Muscle of back (tissue), 11 donors: ENCODE data around the gene SLC26A2. TPM values are rescaled to one million over a fixed set of nuclear protein-coding genes. Genes with fewer than 3 reads are reported as not detected.
"Not testable (repeated sequence)": the region's sequence is repeated elsewhere in the genome, so short reads cannot be mapped to it uniquely, and the experiment has no call there.

ENCODE experiments used
- DNase-seq, 3 donors: peaks; one replicate each; pipeline versions ENCODE4 v3.0.0 to v3.0.0-alpha.2; 2013
- polyA plus RNA-seq, 10 donors: library from polyadenylated mRNA; unstranded; fragments of 120-200 nt; gene quantifications; one replicate each; pipeline ENCODE4 v1.2.1, GENCODE V29; 2013; ENCODE audit not compliant: insufficient read length in 10 of 10

The SLC26A2 gene
- polyA plus RNA-seq, 10 donors = 9.4 to 13.1 (median 11.3) TPM

DNA sequence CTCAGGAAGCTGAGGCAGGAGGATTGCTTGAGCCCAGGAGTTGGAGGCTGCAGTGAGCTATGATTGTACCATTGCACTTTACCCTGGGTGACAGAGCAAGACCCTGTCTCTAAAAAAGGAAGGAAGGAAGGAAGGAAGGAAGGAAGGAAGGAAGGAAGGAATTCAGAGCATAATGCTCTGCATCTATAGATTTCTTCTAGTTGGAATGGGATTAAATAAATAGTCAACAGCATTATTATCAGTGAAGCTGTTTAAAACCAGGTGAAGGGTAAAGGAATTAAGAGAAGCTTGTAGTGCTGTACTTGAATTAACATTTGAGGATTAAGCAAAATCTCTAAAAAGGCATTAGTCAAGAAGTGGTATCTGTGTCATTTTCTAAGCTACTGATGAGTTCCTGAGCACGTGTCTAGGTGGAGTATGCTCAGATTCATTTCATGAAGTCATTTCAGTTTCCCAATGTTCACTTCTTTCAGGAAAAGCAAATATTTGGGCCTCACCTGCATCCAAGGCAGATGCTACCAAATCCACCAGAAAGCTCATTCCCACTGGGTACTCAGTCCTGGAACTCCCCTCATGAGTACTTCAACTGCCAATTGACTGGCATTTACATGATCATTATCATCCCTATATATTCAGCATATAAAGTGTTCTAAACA lies 24.4 kb upstream of the SLC26A2 start:
- DNase-seq = no peak

DNA sequence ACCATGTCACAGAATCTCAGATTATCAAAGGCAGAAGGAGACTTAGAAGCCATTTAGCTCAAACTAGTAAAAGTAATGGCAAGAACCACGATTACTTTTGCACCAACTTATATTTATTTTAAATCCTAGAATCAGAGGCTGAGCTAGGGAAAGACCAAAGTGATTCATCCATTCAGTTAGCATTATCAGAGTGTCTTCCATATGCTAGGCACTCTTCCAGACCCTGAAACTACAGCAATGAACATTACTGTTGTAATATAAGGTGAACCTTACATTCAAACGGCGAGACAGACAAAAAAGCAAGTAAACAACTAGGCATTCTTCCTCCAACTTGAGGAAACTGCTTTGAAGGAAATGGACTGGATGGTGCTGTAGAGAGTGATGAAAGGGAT lies 23.9 kb upstream of the SLC26A2 start:
- no peak for DNase-seq

DNA sequence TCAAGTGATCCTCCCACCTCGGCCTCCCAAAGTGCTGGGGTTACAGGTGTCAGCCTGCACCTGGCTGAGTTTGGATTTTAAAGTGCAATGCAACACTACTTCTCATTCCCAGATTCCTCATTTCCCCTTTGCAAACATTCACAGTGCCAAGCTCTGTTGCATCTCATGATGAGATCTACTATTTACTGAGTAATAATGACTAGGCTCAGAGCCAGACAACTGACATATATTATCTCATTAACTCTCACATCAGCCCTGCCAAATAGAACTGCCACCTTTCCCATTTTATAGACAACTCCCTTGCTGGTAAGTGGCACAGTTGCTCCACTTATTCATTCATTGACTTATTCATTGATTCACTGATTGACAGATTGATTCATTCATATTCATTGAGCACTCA lies 22.9 kb upstream of the SLC26A2 start:
- no peak for DNase-seq

DNA sequence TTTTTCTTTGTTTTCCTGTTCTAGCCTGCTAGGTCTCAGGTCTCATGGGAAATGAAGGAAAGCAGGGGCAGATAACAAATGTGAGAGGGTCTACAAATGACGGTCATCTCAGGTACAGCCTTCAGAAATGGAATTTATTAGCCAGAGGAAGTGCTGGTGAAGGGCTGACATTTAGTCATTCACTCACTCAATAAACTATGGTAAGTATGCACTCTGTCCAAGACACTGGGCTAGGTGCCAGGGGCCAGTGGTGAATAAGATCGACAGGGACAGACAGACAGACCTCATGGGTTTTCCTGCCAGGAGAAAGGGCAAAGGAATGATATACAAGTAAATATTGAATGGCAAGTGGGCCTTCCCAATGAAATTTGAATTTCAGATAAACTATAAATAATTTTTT lies 22.3 kb upstream of the SLC26A2 start:
- DNase-seq = peak in 1 of 3 donors; percentile 39

DNA sequence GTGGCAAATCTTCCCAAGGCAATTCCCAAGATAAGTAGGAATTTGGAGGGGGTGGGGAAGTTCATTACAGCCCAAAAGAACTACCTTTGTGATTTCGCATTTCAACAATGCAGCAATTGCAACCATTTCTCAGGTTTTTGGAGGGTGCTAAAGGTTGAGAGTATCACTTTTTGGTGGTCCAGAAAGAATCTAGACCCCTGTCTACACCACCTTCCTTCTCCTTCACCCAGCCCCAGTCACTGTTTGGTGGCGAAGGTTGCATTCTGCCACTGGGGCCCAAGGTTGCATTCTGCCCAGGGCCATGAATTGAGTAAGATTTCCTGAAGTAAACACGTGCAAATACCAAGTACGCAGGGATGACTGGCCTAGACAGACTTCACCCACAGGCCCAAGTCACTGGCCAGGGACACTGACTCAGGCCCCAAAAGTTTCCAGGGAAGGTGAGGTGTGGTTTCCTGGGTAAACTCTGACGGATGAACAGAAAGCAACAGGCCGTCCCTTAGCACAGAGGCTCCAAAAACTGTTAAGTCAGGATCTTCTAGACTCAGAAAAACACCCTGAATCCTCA lies 21.7 kb upstream of the SLC26A2 start:
- DNase-seq = peak in 1 of 3 donors; percentile 21

DNA sequence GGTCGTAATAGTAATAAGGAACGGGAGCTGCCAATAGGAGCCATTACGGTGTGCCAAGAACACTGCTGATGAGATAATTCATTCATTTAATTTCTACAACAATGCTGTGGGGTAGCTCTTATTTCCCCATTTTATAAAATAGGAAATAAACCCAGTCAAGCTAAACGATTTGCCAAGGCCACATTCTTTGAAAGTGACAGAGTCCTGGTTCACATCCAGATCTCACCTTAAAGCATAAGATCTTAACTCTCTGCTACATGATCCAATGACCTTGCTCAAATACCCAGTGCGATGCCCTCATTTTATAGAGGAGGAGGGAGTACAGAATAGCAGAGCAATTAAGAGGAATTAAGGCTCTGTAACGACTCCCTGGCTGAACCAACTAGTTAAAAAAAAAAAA lies 21.0 kb upstream of the SLC26A2 start:
- no peak for DNase-seq

DNA sequence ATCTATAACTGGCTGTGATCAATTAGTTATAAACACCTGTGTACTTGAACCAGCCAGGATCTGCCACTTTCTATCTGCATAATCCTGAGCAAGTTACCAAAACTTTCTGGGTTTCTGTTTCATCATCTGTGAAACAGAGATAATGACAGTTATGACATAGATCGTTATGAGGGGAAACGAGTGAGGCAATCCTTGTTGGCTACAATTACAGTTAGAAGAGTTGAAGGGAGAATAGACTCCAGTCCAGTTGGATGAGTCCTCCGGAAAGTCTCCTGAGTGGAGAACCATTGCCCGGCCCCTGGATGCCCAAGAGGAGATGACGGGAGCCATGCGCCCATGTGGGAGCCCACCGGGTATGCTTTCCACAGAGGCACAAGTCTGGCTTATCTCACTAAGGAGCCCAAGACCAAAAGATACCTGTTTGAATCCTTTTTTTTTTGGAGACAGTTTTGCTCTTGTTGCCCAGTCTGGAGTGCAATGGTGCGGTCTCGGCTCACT lies 20.4 kb upstream of the SLC26A2 start:
- no peak for DNase-seq

DNA sequence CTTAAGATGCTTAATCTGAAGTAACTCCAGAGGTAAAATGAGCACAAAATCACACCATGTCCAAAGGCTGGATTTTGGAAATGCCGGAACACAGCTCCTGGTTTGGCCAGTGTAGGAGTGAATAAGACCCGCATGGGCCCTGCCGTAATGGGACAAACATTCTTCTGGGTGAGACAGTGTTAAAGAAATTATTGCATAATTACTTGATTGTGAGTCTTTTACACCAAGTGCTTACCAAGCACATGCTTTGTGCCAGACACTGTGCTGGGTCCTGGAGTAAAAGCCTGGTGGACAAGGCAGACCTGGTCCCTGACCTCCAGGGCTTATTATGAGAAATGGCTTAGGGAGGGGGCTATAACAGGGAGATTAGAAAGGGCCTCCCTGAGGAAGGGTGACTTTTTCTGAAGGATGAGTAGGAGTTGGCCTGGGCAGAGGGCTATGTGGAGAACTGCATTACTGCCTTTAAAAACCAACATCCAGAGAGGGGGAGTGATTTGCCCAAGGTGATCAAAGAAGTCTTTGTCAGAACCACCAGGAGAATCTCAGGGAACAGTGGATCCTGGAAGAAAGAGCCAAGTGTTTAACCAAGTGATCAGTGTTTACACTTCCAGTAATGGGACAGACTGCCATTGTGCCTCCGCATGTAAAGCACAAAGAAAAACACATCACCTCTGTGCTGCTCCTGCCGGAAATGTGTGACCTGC lies 19.5 kb upstream of the SLC26A2 start:
- DNase-seq = no peak

DNA sequence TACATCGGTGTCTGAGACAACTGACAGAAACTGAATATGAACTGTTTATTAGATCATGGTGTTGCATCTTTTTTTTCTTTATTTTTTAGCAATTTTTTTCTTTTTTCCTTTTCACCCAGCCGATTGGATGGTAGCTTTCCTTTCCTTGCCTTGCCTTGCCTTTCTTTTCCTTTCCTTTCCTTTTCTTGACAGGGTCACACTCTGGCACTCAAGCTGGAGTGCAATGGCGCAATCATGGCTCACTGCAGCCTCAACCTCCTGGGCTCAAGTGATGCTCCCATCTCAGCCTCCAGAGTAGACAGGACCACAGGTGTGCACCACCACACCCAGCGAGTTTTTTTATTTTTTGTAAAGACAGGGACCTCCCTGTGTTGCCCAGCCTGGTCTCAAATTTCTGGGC lies 18.8 kb upstream of the SLC26A2 start:
- DNase-seq = no peak

DNA sequence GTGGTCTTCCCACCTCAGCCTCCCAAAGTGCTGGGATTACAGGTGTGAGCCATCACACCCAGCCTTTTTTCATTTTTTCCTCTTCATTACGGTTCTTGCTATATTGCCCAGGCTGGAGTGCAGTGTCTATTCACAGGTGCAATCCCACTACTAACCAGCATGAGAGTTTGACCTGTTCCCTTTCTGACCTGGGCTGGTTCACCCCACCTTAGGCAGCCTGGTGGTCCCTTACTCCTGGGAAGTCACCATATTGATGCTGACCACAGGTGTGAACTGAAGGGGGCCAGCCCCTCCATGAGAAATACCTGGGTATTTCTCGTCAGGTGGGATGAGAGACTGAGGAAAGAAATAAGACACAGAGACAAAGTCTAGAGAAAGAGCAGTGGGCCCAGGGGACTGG lies 18.4 kb upstream of the SLC26A2 start:
- DNase-seq = no peak

DNA sequence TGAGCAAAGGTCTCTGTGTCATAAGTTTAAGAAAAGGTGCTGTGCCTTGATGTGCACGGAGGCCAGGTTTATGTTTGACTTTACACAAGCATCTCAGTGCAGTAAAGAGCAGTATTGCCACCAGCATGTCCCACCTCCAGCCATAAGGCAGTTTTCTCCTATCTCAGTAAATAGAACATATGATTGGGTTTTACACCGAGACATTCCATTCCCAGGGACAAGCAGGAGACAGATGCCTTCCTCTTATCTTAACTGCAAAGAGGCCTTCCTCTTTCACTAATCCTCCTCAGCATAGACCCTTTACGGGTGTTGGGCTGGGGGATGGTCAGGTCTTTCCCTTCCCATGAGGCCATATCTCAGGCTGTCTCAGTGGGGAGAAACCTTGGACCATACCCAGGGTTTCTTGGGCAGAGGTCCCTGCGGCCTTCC lies 17.8 kb upstream of the SLC26A2 start:
- DNase-seq = not testable (repeated sequence)

DNA sequence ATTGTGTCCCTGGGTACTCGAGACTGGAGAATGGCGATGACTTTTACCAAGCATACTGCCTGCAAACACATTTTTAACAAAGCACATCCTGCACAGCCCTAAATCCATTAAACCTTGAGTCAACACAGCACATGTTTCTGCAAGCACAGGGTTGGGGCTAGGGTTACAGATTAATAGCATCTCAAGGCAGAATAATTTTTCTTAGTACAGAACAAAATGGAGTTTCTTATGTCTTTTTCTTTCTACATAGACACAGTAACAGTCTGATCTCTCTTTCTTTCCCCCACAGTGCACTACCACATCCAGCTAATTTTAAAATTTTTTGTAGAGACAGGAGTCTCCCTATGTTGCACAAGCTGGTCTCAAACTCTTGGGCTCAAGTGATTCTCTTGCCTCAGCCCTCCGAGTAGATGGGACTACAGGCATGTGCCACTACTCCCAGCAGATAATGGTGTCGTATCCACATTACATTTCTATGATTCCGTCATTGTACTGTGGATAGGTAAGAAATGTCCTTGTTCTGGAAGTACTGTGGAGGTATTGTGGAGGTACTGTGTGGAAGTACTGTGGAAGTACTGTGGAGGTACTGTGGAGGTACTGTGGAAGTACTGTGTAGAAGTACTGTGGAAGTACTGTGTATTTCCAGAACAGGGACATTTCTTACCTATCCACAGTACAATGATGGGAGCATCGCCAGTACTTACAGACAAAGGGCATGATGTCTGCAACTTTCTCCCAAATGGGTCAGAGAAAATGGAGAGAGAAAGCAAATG lies 17.2 kb upstream of the SLC26A2 start:
- DNase-seq = not testable (repeated sequence)

DNA sequence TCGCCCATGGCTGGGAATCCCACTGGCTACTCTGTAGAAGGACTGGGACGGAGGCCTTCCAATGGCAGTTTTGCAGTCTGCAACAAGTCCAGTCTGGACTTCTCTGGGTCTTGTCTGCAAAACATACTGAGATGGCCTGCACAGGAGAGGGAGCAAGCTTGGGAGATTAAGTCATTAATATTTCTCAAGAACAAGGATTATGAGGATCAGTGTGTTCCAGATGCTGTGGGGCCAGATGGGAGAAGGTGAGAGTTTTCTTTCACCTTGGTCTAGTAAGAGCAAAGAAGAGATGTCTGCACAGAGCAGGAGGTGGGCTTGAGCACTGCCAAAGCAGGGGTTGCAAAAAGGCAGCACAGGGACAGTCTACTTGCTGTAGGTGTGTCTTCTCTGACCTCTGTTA lies 15.9 kb upstream of the SLC26A2 start, which contains the start of gene PDE6A:
PDE6A (minus strand) TSS at position 128 of the 400 bp plus-strand sequence; CDS start at position 8, 120 bp downstream.
- no peak for DNase-seq

DNA sequence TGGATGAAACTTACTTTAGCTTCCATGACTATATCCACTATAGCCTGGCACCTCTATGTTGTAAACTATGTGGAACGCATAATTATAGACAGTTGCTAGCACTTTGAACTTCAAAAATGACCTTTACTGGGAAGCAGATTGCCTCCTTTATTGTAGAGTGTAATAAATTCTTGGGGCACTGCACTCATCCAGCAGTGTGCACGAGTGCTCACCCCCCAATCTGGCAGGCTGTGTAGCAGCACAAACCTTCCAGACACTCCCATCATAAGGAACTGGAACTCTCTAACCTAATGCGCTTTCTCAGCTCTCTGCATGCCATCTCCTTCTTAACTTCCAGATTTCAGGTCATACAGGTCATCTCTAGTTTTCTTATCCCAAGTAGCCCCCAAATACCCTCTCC lies 14.4 kb upstream of the SLC26A2 start:
- DNase-seq = no peak

DNA sequence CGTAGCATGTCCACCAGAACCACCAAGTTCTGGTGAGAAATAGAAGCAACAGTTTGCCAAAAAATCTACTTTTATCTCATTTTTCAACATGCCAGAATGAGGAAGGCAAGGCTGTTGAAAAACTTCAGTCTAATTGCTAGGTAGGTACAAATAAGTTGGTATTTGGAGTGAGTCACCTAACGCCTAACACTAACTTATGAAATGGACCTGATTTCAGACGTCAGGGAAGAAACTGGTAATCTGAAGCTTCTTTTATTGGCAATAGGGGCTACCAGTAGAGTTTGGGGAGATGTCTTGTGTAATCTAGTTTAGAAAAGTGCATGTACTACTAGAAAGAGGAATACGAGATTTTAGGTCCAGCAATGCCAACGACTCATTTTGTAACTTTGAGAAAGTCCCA lies 11.6 kb upstream of the SLC26A2 start:
- DNase-seq = no peak

DNA sequence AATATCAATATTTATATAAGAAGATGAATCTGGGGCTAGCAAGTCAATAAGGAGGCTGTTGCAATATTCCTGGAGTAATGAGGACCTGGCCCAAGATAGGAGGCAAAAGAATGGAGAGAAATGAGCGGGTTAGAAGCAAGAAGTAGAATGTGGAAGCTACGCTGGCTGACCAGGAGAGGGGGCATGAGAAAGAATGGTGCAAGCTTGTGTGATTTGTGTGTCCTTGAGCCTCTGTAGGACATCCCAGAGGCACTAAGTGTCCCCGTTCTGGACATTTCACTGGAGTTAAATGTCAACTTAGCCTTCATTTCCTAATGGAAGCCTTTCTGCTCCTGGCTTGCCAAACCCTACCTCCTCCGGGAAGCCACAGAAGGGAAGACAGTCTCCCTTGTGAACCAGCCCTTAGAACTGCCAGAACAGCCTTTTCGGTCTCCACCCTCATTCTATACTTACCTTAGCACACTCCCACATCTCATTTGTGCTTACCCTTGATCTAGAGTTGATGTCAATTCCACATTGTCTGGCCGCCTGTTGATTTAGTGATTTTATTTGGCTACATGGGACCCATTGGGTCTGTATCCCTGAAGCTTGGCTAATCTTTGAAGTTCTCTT lies 9.3 kb upstream of the SLC26A2 start:
- no peak for DNase-seq

DNA sequence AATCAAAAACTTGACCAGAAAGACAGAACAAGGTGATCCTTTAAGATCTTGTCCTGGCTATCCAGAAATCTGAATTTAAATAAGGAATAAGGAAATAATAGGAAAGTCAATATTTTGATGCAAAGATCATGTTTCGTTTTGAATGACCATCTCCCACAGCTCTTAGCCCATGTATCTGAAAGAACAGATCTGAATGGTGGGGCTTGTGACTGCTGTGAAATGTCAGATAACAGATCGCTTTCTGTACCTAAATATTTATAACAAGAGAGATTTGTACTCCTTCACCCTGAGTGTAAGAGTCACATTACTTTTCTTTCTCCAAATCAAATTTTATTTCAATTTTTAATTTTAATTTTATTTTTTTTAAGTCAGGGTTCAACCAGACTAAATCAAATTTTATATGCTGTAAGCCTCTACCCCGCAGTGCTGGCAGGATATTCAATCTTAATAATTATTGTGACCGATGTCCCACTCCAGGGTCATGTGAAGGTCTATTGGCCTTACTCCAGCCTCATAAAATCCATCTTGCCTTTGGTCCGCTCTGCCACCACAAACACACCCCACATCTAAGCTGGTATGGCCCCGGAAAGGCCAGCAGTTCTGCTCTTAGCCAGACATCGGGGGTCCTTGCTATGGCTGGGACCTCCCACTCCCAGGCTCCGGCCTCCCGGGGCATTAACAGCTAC lies 7.0 kb upstream of the SLC26A2 start:
- DNase-seq = no peak

DNA sequence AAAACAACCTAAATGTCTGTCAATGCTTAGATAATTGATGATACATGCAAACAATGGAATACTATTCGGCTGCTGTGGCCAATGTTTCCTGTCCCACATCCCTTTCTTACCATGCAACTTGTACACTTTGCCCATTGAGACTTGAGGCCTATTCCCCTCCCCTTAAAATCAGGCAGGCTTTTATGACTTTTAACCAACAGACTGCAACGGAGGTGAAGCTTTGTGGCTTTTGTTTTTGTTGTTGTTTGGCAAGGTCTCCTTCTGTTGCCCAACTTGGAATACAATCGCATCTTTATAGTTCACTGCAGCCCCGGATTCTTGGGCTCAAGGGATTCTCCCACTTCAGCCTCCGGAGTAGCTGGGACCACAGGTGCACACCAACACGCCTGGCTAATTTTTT lies 5.8 kb upstream of the SLC26A2 start:
- no peak for DNase-seq

DNA sequence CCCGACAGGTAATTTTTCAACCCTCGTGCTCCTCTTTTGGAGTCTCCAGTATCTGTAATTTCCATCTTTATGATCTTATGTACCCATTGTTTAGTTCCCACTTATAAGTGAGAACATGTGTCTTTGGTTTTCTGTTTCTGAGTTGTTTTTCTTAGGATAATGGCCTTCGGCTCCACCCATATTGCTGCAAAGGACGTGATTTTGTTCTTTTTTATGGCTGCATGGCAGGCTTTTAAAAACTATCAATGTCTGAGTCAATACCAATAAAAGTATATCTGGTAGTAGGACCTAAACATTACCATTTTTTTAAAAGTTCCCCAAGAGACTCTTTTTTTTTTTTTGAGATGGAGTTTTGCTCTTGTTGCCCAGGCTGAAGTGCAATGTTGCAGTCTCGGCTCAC lies 3.9 kb upstream of the SLC26A2 start:
- DNase-seq = no peak

DNA sequence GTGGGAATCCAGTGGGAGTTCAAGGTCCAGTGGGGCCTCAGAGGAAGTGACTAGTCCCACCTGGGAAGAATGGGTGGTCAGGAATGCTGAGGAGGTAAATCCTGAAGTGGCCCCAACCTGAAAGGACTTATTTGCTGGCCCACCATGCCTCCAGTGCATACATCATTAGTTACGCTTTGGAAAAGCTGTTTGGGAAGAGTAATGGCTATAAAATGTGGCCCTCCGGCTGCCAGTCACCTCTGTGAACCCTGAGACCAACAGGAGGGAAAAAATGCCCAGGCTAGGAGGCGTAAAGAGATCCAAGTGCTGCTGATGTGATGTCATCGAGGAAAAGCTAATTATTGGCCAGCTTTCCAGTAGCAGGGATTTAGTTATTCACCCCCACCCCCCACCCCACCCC lies 2.7 kb upstream of the SLC26A2 start:
- DNase-seq = no peak
